Measurements from ENCODE around the gene CFAP65.
A peak's percentile ranks its signal among the peaks of the same experiment; 100 is the strongest.

CFAP65 gene

GRCh38 chr2:219041252-219041651 is at the start of gene CFAP65:
Gene CFAP65, minus strand, starts transcription at chr2:219041516. Its CDS starts 2,468 bp downstream, at chr2:219039048.
- no peak for DNase-seq (ENCODE audit: low read depth, low spot score)

GRCh38 chr2:219090436-219091299 is 49.4 kb upstream of the CFAP65 start:
- no peak for DNase-seq (ENCODE audit: low read depth, low spot score)

GRCh38 chr2:219089330-219089729 is 48.0 kb upstream of the CFAP65 start:
- no peak for DNase-seq (ENCODE audit: low read depth, low spot score)

GRCh38 chr2:219087848-219088247 is 46.5 kb upstream of the CFAP65 start:
- DNase-seq (ENCODE audit: low read depth, low spot score), result no peak

GRCh38 chr2:219087361-219087760 is 46.0 kb upstream of the CFAP65 start:
- no peak for DNase-seq (ENCODE audit: low read depth, low spot score)

- no peak for DNase-seq (ENCODE audit: low read depth, low spot score)
Observed at GRCh38 chr2:219086196-219086595, 44.9 kb upstream of the CFAP65 start.

- no peak for DNase-seq (ENCODE audit: low read depth, low spot score)
Observed at GRCh38 chr2:219084791-219085190, 43.5 kb upstream of the CFAP65 start.

GRCh38 chr2:219082332-219082958 is 41.1 kb upstream of the CFAP65 start:
- no peak for DNase-seq (ENCODE audit: low read depth, low spot score)

GRCh38 chr2:219081701-219082331 is 40.5 kb upstream of the CFAP65 start:
- no peak for DNase-seq (ENCODE audit: low read depth, low spot score)

- no peak for DNase-seq (ENCODE audit: low read depth, low spot score)
Observed at GRCh38 chr2:219081096-219081495, 39.8 kb upstream of the CFAP65 start.

GRCh38 chr2:219079417-219079816 is 38.1 kb upstream of the CFAP65 start:
- no peak for DNase-seq (ENCODE audit: low read depth, low spot score)

- DNase-seq (ENCODE audit: low read depth, low spot score), result no peak
Observed at GRCh38 chr2:219078951-219079350, 37.6 kb upstream of the CFAP65 start.

- DNase-seq (ENCODE audit: low read depth, low spot score), result no peak
Observed at GRCh38 chr2:219078126-219078525, 36.8 kb upstream of the CFAP65 start.

- no peak for DNase-seq (ENCODE audit: low read depth, low spot score)
Observed at GRCh38 chr2:219076253-219076652, 34.9 kb upstream of the CFAP65 start.

GRCh38 chr2:219073413-219074129 is 32.3 kb upstream of the CFAP65 start:
- DNase-seq (ENCODE audit: low read depth, low spot score), result peak; percentile 57

- DNase-seq (ENCODE audit: low read depth, low spot score), result no peak
Observed at GRCh38 chr2:219072741-219073250, 31.5 kb upstream of the CFAP65 start.

- no peak for DNase-seq (ENCODE audit: low read depth, low spot score)
Observed at GRCh38 chr2:219071131-219071816, 30.0 kb upstream of the CFAP65 start.

GRCh38 chr2:219065484-219065883 is 24.2 kb upstream of the CFAP65 start:
- DNase-seq (ENCODE audit: low read depth, low spot score), result no peak

GRCh38 chr2:219062081-219062480 is 20.8 kb upstream of the CFAP65 start:
- DNase-seq (ENCODE audit: low read depth, low spot score), result no peak

GRCh38 chr2:219060821-219061791 is 19.8 kb upstream of the CFAP65 start, which contains the start of gene IHH:
Gene IHH, minus strand, starts transcription at chr2:219060921. Its CDS starts 454 bp downstream, at chr2:219060467.
- DNase-seq (ENCODE audit: low read depth, low spot score), result no peak
